GM18909 (cell line): ENCODE data around the gene NFIX.

ENCODE experiments used
- ATAC-seq: cut with Tn5 transposase; IDR thresholded peaks from one replicate; pipeline ENCODE4 v1.9.1; 2021; ENCODE audit warnings: mild to moderate bottlenecking; ENCODE audit not compliant: unreplicated experiment, poor library complexity

The NFIX gene

GRCh38 chr19:13069415-13070359, 74.4 kb downstream of the NFIX start:
- no peak for ATAC-seq

GRCh38 chr19:13070425-13071140, 75.3 kb downstream of the NFIX start:
- ATAC-seq, result no peak

GRCh38 chr19:13071444-13072187, 76.3 kb downstream of the NFIX start:
- ATAC-seq, result no peak

- no peak for ATAC-seq
These were observed 77.1 kb downstream of the NFIX start for GRCh38 chr19:13072188-13072908.

GRCh38 chr19:13073263-13073662, 78.0 kb downstream of the NFIX start:
- ATAC-seq, result no peak

- no peak for ATAC-seq
These were observed 79.1 kb downstream of the NFIX start for GRCh38 chr19:13074378-13074777.

- ATAC-seq, result no peak
These were observed 81.0 kb downstream of the NFIX start for GRCh38 chr19:13076320-13076719.

GRCh38 chr19:13076787-13077186, 81.5 kb downstream of the NFIX start:
- ATAC-seq, result no peak

GRCh38 chr19:13077240-13077639, 82.0 kb downstream of the NFIX start:
- ATAC-seq, result no peak

- no peak for ATAC-seq
These were observed 83.1 kb downstream of the NFIX start for GRCh38 chr19:13078381-13078780.

GRCh38 chr19:13078897-13079541, 83.7 kb downstream of the NFIX start:
- no peak for ATAC-seq

- ATAC-seq, result no peak
These were observed 84.3 kb downstream of the NFIX start for GRCh38 chr19:13079542-13079986.

- ATAC-seq, result no peak
These were observed 87.1 kb downstream of the NFIX start for GRCh38 chr19:13082192-13083007.

- ATAC-seq, result no peak
These were observed 87.7 kb downstream of the NFIX start for GRCh38 chr19:13083008-13083404.

GRCh38 chr19:13083627-13084026, 88.4 kb downstream of the NFIX start:
- no peak for ATAC-seq

- no peak for ATAC-seq
These were observed 90.4 kb downstream of the NFIX start for GRCh38 chr19:13085666-13086065.

GRCh38 chr19:13086341-13086740, 91.1 kb downstream of the NFIX start:
- no peak for ATAC-seq

- ATAC-seq, result no peak
These were observed 92.0 kb downstream of the NFIX start for GRCh38 chr19:13087295-13087694.
